A673 (cell line): ENCODE results near the gene PRND. TPM values are rescaled to one million over a fixed set of nuclear protein-coding genes. Genes with fewer than 3 reads are reported as not detected.
"Not testable (repeated sequence)": the region's sequence is repeated elsewhere in the genome, so short reads cannot be mapped to it uniquely, and the experiment has no call there.

Experiments used
- BruUV-seq: library from RNA; stranded (reverse); fragments of 400-500 nt; replicated peaks from 2 replicates; lab custom pipeline; 2021; lab: Mats Ljungman, UMichigan
- CTCF ChIA-PET: fragments of 300-600 bp; sonication (Branson Sonifier 250); formaldehyde crosslinking; loops from one replicate; lab custom pipeline; 2022; ENCODE audit warnings: antibody characterized with exemption; lab: Charles Lee
- POLR2A ChIA-PET: fragments of 300-600 bp; sonication (Branson Sonifier 250); formaldehyde crosslinking; loops from one replicate; lab custom pipeline; 2022; ENCODE audit warnings: antibody characterized with exemption; ENCODE audit not compliant: low non-redundant PET; lab: Charles Lee
- DNase-seq: peaks from one replicate; pipeline ENCODE4 v3.0.0-alpha.2; 2015; ENCODE audit warnings: low spot score
- H3K27ac ChIP-seq: fragments of 200-600 bp; sonication (generic); 2 replicates; pipeline ENCODE4 v1.5.1; 2016; ENCODE audit warnings: mixed run types, low read depth, mild to moderate bottlenecking, mixed read lengths, antibody characterized with exemption, low read length; ENCODE audit not compliant: poor library complexity, severe bottlenecking
- H3K27me3 ChIP-seq: fragments of 200-600 bp; sonication (generic); replicated peaks from 2 replicates; pipeline ENCODE4 v1.6.1; 2017; ENCODE audit warnings: mixed run types, low read depth, mild to moderate bottlenecking, mixed read lengths, antibody characterized with exemption, low read length; ENCODE audit not compliant: insufficient read depth, poor library complexity
- H3K36me3 ChIP-seq: fragments of 200-600 bp; sonication (generic); 2 replicates; pipeline ENCODE4 v1.6.1; 2016; ENCODE audit warnings: mixed run types, mild to moderate bottlenecking, mixed read lengths, antibody characterized with exemption, low read length; ENCODE audit not compliant: insufficient read depth, poor library complexity, severe bottlenecking
- H3K4me1 ChIP-seq: fragments of 200-600 bp; sonication (generic); 2 replicates; pipeline ENCODE4 v1.6.1; 2017; ENCODE audit warnings: mixed run types, mild to moderate bottlenecking, mixed read lengths, antibody characterized with exemption, low read length; ENCODE audit not compliant: insufficient read depth, poor library complexity, severe bottlenecking
- H3K4me3 ChIP-seq: fragments of 200-600 bp; sonication (generic); 2 replicates; pipeline ENCODE4 v1.5.1; 2016; ENCODE audit warnings: low read depth, mixed run types, mild to moderate bottlenecking, mixed read lengths, low read length; ENCODE audit not compliant: poor library complexity, severe bottlenecking
- H3K9me3 ChIP-seq: fragments of 200-600 bp; sonication (generic); 2 replicates; pipeline ENCODE4 v1.6.1; 2016; ENCODE audit warnings: mixed run types, low read depth, mild to moderate bottlenecking, mixed read lengths, antibody characterized with exemption, low read length; ENCODE audit not compliant: poor library complexity, severe bottlenecking
- CTCF ChIP-seq: fragments of 300-800, 200-600 bp; sonication (generic); conservative IDR thresholded peaks from 2 replicates; pipeline ENCODE4 v1.5.1; 2017; ENCODE audit warnings: low read depth, mild to moderate bottlenecking, antibody characterized with exemption, low read length, moderate library complexity, mixed read lengths
- EZH2 ChIP-seq: fragments of 200-600 bp; sonication (generic); IDR thresholded peaks from 2 replicates; pipeline ENCODE4 v1.6.1; 2017; ENCODE audit warnings: borderline replicate concordance, low read depth, mild to moderate bottlenecking, mixed read lengths, antibody characterized with exemption, low read length; ENCODE audit not compliant: poor library complexity, severe bottlenecking
- intact Hi-C: fragments of 100-400 bp; cut with micrococcal nuclease; formaldehyde crosslinking; loops from one replicate; pipeline ENCODE4 v1.10.0; 2022; ENCODE audit not compliant: unreplicated experiment
- total RNA-seq: library from RNA; stranded (reverse); gene quantifications from 2 replicates; pipeline ENCODE4 v1.2.3, GENCODE V29; 2021

Gene PRND
- total RNA-seq, 1 experiment from 2014 or later = 0.09 TPM

- no peak for DNase-seq
- Histone ChIP-seq H3K4me1 (peaks cover 25% of the 10 kb centered on the region), H3K36me3 (peaks cover 14% of the 10 kb centered on the region), H3K9me3 (no peaks in the 10 kb centered on the region), H3K27ac (no peak overlapping the region), H3K4me3 (no peak overlapping the region), H3K27me3 (no peaks in the 10 kb centered on the region)
- ChIA-PET CTCF (no interaction called here), POLR2A (no interaction called here)
- TF ChIP-seq EZH2 (no peak), CTCF (no peak)
- no TSS peak for BruUV-seq
- intact Hi-C loops = no loop called here
These were observed 21.8 kb upstream of the PRND start for GRCh38 chr20:4699957-4700356.

GRCh38 chr20:4702562-4703280 lies 19.0 kb upstream of the PRND start:
- no TSS peak for BruUV-seq
- peak; percentile 32 for DNase-seq
- Histone ChIP-seq H3K4me1 (peaks cover 9% of the 10 kb centered on the region), H3K36me3 (peaks cover 14% of the 10 kb centered on the region), H3K4me3 (no peak overlapping the region), H3K9me3 (no peaks in the 10 kb centered on the region), H3K27ac (no peak overlapping the region), H3K27me3 (no peaks in the 10 kb centered on the region)
- POLR2A ChIA-PET = no interaction called here
- intact Hi-C loops = no loop called here
- CTCF ChIA-PET = interaction anchor here (0.6 kb wide), 1 partner anchor 478 kb away, joined by 10 read pairs; no protein-coding TSS in a partner anchor
- TF ChIP-seq EZH2 = no peak
- TF ChIP-seq CTCF = no peak

- TF ChIP-seq CTCF (no peak), EZH2 (no peak)
- Histone ChIP-seq H3K4me1 (peaks cover 6% of the 10 kb centered on the region), H3K27me3 (no peaks in the 10 kb centered on the region), H3K4me3 (no peak overlapping the region), H3K27ac (no peak overlapping the region), H3K9me3 (no peaks in the 10 kb centered on the region), H3K36me3 (peaks cover 14% of the 10 kb centered on the region)
- CTCF ChIA-PET = no interaction called here
- BruUV-seq = no TSS peak
- POLR2A ChIA-PET = no interaction called here
- no peak for DNase-seq
- intact Hi-C loops = no loop called here
These were observed 18.4 kb upstream of the PRND start for GRCh38 chr20:4703281-4703676.

DNA sequence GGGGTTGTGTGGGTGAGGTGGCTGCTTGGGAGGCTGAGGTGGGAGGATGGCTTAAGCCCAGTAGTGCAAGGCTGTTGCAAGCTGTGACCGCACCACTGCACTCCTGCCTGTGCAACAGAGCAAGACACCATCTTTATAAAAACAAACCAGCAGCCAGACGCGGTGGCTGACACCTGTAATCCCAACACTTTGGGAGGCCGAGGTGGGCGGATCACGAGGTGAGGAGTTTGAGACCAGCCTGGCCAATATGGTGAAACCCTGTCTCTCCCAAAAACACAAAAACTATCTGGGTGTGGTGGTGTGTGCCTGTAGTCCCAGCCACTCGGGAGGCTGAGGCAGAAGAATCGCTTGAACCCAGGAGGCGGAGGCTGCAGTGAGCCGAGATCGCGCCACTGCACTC lies 14.8 kb upstream of the PRND start:
- H3K9me3 ChIP-seq, BruUV-seq, CTCF ChIA-PET, H3K27me3 ChIP-seq, H3K36me3 ChIP-seq, H3K27ac ChIP-seq, intact Hi-C loops, DNase-seq, H3K4me3 ChIP-seq, H3K4me1 ChIP-seq, POLR2A ChIA-PET: not testable (repeated sequence)
